DOHH2 (cell line): Measurements from ENCODE around the gene DNAH7.

Source experiments
- CTCF ChIP-seq: fragments of 200-600 bp; sonication (generic); IDR thresholded peaks from one replicate; pipeline ENCODE4 v1.5.1; 2014; ENCODE audit warnings: antibody characterized with exemption, mild to moderate bottlenecking, low read depth, low read length; ENCODE audit not compliant: poor library complexity, severe bottlenecking
- EZH2phosphoT487 ChIP-seq: fragments of 200-600 bp; sonication (generic); IDR thresholded peaks from 2 replicates; pipeline ENCODE4 v1.6.1; 2017; ENCODE audit warnings: borderline replicate concordance, mild to moderate bottlenecking, antibody characterized with exemption, low read length, moderate library complexity, mixed read lengths

- TF ChIP-seq CTCF (no peak), EZH2phosphoT487 (no peak)
Measured at GRCh38 chr2:196059491-196059960, 9.1 kb downstream of the DNAH7 start.
